PC-3 (cell line): ENCODE data around the gene TSHZ2. TPM values are rescaled to one million over a fixed set of nuclear protein-coding genes. Genes with fewer than 3 reads are reported as not detected.

Source experiments
- ATAC-seq: fragments of 200-7000 bp; cut with Tn5 transposase; 2 replicates; pipeline ENCODE4 v1.9.1; 2020; ENCODE audit warnings: mild to moderate bottlenecking, moderate library complexity
- BruUV-seq: library from RNA; stranded (reverse); fragments of 400-500 nt; replicated peaks from 2 replicates; lab custom pipeline; 2021; lab: Mats Ljungman, UMichigan
- CTCF ChIA-PET: fragments of 300-600 bp; sonication (Branson Sonifier 250); formaldehyde crosslinking; loops from one replicate; lab custom pipeline; 2022; ENCODE audit warnings: antibody characterized with exemption; lab: Charles Lee
- POLR2A ChIA-PET: fragments of 300-600 bp; sonication (Branson Sonifier 250); formaldehyde crosslinking; loops from one replicate; lab custom pipeline; 2022; ENCODE audit warnings: antibody characterized with exemption; ENCODE audit not compliant: unreplicated experiment; lab: Charles Lee
- DNase-seq: peaks from one replicate; pipeline ENCODE4 v3.0.0-alpha.2; 2015
- H2AFZ ChIP-seq: fragments of 300-600 bp; sonication (generic); 2 replicates; pipeline ENCODE4 v1.6.0; 2016; ENCODE audit warnings: antibody characterized with exemption, low read length
- H3F3A ChIP-seq: fragments of 300-600 bp; sonication (generic); one replicate; pipeline ENCODE4 v1.6.0; 2017; ENCODE audit warnings: antibody characterized with exemption, low read length, control low read depth, mild to moderate bottlenecking; ENCODE audit not compliant: unreplicated experiment
- H3K27ac ChIP-seq: fragments of 300-600 bp; sonication (generic); 2 replicates; pipeline ENCODE4 v1.5.1; 2016; ENCODE audit warnings: mild to moderate bottlenecking, low read length
- H3K27me3 ChIP-seq: fragments of 300-600 bp; sonication (generic); 2 replicates; pipeline ENCODE4 v1.6.1; 2016; ENCODE audit warnings: low read length, mixed read lengths
- H3K36me3 ChIP-seq: fragments of 300-600 bp; sonication (generic); 2 replicates; pipeline ENCODE4 v1.6.1; 2016; ENCODE audit warnings: low read depth, mixed run types, low read length, mixed read lengths
- H3K4me1 ChIP-seq: fragments of 300-600 bp; sonication (generic); 2 replicates; pipeline ENCODE4 v1.5.1; 2016; ENCODE audit warnings: low read length; ENCODE audit not compliant: insufficient read depth
- H3K4me2 ChIP-seq: fragments of 300-600 bp; sonication (generic); 2 replicates; pipeline ENCODE4 v1.6.0; 2016; ENCODE audit warnings: low read length
- H3K4me3 ChIP-seq: fragments of 300-600 bp; sonication (generic); 2 replicates; pipeline ENCODE4 v1.5.1; 2016; ENCODE audit warnings: mild to moderate bottlenecking, low read length, mixed read lengths
- H3K79me2 ChIP-seq: fragments of 300-600 bp; sonication (generic); 2 replicates; pipeline ENCODE4 v1.6.1; 2017; ENCODE audit warnings: low read length, mixed read lengths
- H3K9ac ChIP-seq: fragments of 300-600 bp; sonication (generic); 2 replicates; pipeline ENCODE4 v1.6.0; 2016; ENCODE audit warnings: mild to moderate bottlenecking, low read length
- H3K9me2 ChIP-seq: fragments of 300-600 bp; sonication (generic); replicated peaks from 2 replicates; pipeline ENCODE4 v1.6.1; 2016; ENCODE audit warnings: mixed run types, low read length, mixed read lengths
- H3K9me3 ChIP-seq: fragments of 300-600 bp; sonication (generic); 2 replicates; pipeline ENCODE4 v1.6.1; 2016; ENCODE audit warnings: low read length, mixed read lengths
- H4K20me1 ChIP-seq: fragments of 300-600 bp; sonication (generic); 2 replicates; pipeline ENCODE4 v1.6.1; 2016; ENCODE audit warnings: low read length, mixed read lengths
- CTCF ChIP-seq: fragments of 300-600 bp; sonication (generic); conservative IDR thresholded peaks from 2 replicates; pipeline ENCODE4 v1.5.1; 2017; ENCODE audit warnings: antibody characterized with exemption, low read depth, mild to moderate bottlenecking, low read length
- EZH2 ChIP-seq: fragments of 300-600 bp; sonication (generic); IDR thresholded peaks from one replicate; pipeline ENCODE4 v1.6.1; 2017; ENCODE audit warnings: antibody characterized with exemption, mild to moderate bottlenecking, low read length; ENCODE audit not compliant: unreplicated experiment
- EZH2phosphoT487 ChIP-seq: fragments of 300-600 bp; sonication (generic); IDR thresholded peaks from 2 replicates; pipeline ENCODE4 v1.6.1; 2018; ENCODE audit warnings: mild to moderate bottlenecking, antibody characterized with exemption, low read length, borderline replicate concordance
- intact Hi-C: fragments of 100-400 bp; cut with micrococcal nuclease; formaldehyde crosslinking; loops from 2 replicates; pipeline ENCODE4 v1.9.0; 2023
- total RNA-seq: library from RNA; depleted of rRNA; stranded (reverse); fragments of >200 nt; gene quantifications from 2 replicates; pipeline ENCODE4 v1.2.3, GENCODE V29; 2014

TSHZ2 gene
- total RNA-seq, 1 experiment from 2014 or later: not detected

GRCh38 chr20:53381568-53382262, 409.6 kb downstream of the TSHZ2 start:
- Histone ChIP-seq H3K4me3 (no peak overlapping the region), H3K9me2 (no peaks in the 10 kb centered on the region), H3K4me1 (no peaks in the 10 kb centered on the region), H3K4me2 (no peak overlapping the region), H3K27ac (no peak overlapping the region), H3K36me3 (no peaks in the 10 kb centered on the region), H3K79me2 (no peaks in the 10 kb centered on the region), H3K9me3 (no peaks in the 10 kb centered on the region), H3K9ac (no peak overlapping the region), H3K27me3 (peaks cover 70% of the 10 kb centered on the region), H4K20me1 (no peaks in the 10 kb centered on the region), H2AFZ (no peak overlapping the region), H3F3A (no peaks in the 10 kb centered on the region)
- intact Hi-C loops: no loop called here
- peak; percentile 61 for TF ChIP-seq CTCF
- no peak for TF ChIP-seq EZH2phosphoT487
- ChIA-PET POLR2A (no interaction called here), CTCF (no interaction called here)
- DNase-seq (peak; percentile 37), ATAC-seq (no peak)
- BruUV-seq: no TSS peak

- H3K79me2 ChIP-seq: no peaks in the 10 kb centered on the region
- no peaks in the 10 kb centered on the region for H3K9me2 ChIP-seq
- no peak overlapping the region for H3K27ac ChIP-seq
- H2AFZ ChIP-seq: no peak overlapping the region
- no TSS peak for BruUV-seq
- no peaks in the 10 kb centered on the region for H4K20me1 ChIP-seq
- no peak for DNase-seq
- no peak overlapping the region for H3K4me3 ChIP-seq
- H3K36me3 ChIP-seq: no peaks in the 10 kb centered on the region
- no peaks in the 10 kb centered on the region for H3K4me1 ChIP-seq
- ATAC-seq: no peak
- ChIA-PET CTCF (no interaction called here), POLR2A (no interaction called here)
- no peak for TF ChIP-seq EZH2phosphoT487
- TF ChIP-seq CTCF: no peak
- no peak for TF ChIP-seq EZH2
- intact Hi-C loops: no loop called here
- no peak overlapping the region for H3K9ac ChIP-seq
- no peak overlapping the region for H3K4me2 ChIP-seq
- H3K9me3 ChIP-seq: no peaks in the 10 kb centered on the region
- peaks cover 70% of the 10 kb centered on the region for H3K27me3 ChIP-seq
- H3F3A ChIP-seq: no peaks in the 10 kb centered on the region
Measured at GRCh38 chr20:53382263-53382844, 410.2 kb downstream of the TSHZ2 start.

GRCh38 chr20:53383916-53384315, 411.8 kb downstream of the TSHZ2 start:
- Histone ChIP-seq H3K27me3 (peaks cover 72% of the 10 kb centered on the region), H3K4me1 (no peaks in the 10 kb centered on the region), H3K27ac (no peak overlapping the region), H3K36me3 (no peaks in the 10 kb centered on the region), H3K9me3 (no peaks in the 10 kb centered on the region), H3K9ac (no peak overlapping the region), H3F3A (no peaks in the 10 kb centered on the region), H4K20me1 (no peaks in the 10 kb centered on the region), H3K4me2 (no peak overlapping the region), H2AFZ (no peak overlapping the region), H3K4me3 (no peak overlapping the region), H3K9me2 (no peaks in the 10 kb centered on the region), H3K79me2 (no peaks in the 10 kb centered on the region)
- CTCF ChIA-PET: no interaction called here
- no TSS peak for BruUV-seq
- DNase-seq (no peak), ATAC-seq (no peak)
- POLR2A ChIA-PET: no interaction called here
- intact Hi-C loops: no loop called here
- TF ChIP-seq EZH2 (no peak), EZH2phosphoT487 (no peak), CTCF (no peak)
